ENCODE data around the gene LRRC32. TPM values are rescaled to one million over a fixed set of nuclear protein-coding genes. Genes with fewer than 3 reads are reported as not detected.

LRRC32 gene
- total and polyA plus RNA-seq, 9 of the 15 experiments (the other 6 are each of a cell fraction or from before 2014, with no cell fraction given) = 0.10 to 0.50 (median 0.19) TPM; not detected in 5

- H4K20me1 ChIP-seq (replicated peaks; ENCODE audit: control insufficient read depth, insufficient read depth, low read length) = no peaks in the 10 kb centered on the region
- ChIA-PET CTCF (ENCODE audit: low intra/inter-chr PET ratio) (no interaction called here), POLR2A (interaction anchor here (1.0 to 1.1 kb wide), 2 partner anchors 19 kb away, joined by 3 read pairs; no protein-coding TSS in a partner anchor)
- H3K4me2 ChIP-seq (ENCODE audit: insufficient read depth, low read length) = no peak overlapping the region
- no peaks in the 10 kb centered on the region for H3K9me3 ChIP-seq (replicated peaks; ENCODE audit: control insufficient read depth, insufficient read depth, low read depth, low read length)
- H3K9ac ChIP-seq (ENCODE audit: insufficient read depth in 1 of 2, low read depth in 2 of 2, low read length in 2 of 2) = peak overlapping the region in 1 of 2 experiments; percentile 50; a peak in 1 of 4 replicates
- intact Hi-C loops (cut with micrococcal nuclease) (no loop called here), in situ Hi-C loops (cut with MboI) (no loop called here)
- H3K27ac ChIP-seq (ENCODE audit: extremely low read depth, low read depth, low read length) = no peak overlapping the region
- no TSS peak for BruUV-seq (replicated peaks)
- no peaks in the 10 kb centered on the region for H3K79me2 ChIP-seq (ENCODE audit: control insufficient read depth, insufficient read depth, low read length)
- no peak overlapping the region for H2AFZ ChIP-seq (ENCODE audit: low read depth, low read length)
- no peaks in the 10 kb centered on the region for H3K36me3 ChIP-seq (ENCODE audit: control insufficient read depth, insufficient read depth, low read length)
- 57% methylated on average over 14 of the region's 14 CpGs for WGBS (ENCODE audit: insufficient coverage, low coverage, missing lambda C conversion rate)
- no peak overlapping the region for H3K4me3 ChIP-seq
- DNase-seq (ENCODE audit: extremely low read depth in 1 of 4, low spot score in 3 of 4) (no peak), FAIRE-seq (no peak), ATAC-seq (no peak)
- no peak for TF ChIP-seq PBX2 (CRISPR knock-in tag; IDR thresholded peaks at IDR 0.05; ENCODE audit: low read depth)
- TF ChIP-seq PBX2 (tag; conservative IDR thresholded peaks at IDR 0.05; ENCODE audit: low read depth) = no peak
- TF ChIP-seq MLX (CRISPR knock-in tag; conservative IDR thresholded peaks at IDR 0.05) = no peak
- 0 out of 2 replicates have a peak, but pooled peaks have one; percentile 33 for TF ChIP-seq BCOR (IDR thresholded peaks at IDR 0.05)
- peaks cover 0 to 12% of the 10 kb centered on the region in 2 experiments; a peak in 2 of 5 replicates for H3K27me3 ChIP-seq (ENCODE audit: control insufficient read depth in 2 of 2, insufficient read depth in 2 of 2, low read length in 2 of 2)
- H3K9me1 ChIP-seq (ENCODE audit: control insufficient read depth, insufficient read depth, low read length) = no peaks in the 10 kb centered on the region
- H3K4me1 ChIP-seq (replicated peaks in 1 of 2; ENCODE audit: control insufficient read depth in 2 of 2, insufficient read depth in 2 of 2, low read length in 2 of 2) = peaks cover 11 to 44% of the 10 kb centered on the region in 2 experiments; a peak in 4 of 5 replicates
These were observed 13.1 kb downstream of the LRRC32 start for GRCh38 chr11:76657187-76658170.
